Neural cell (in vitro differentiated cells): Measurements from ENCODE around the gene ARF3. TPM values are rescaled to one million over a fixed set of nuclear protein-coding genes. Genes with fewer than 3 reads are reported as not detected.
"Not testable (repeated sequence)": the region's sequence is repeated elsewhere in the genome, so short reads cannot be mapped to it uniquely, and the experiment has no call there.

Source experiments
- H2AFZ ChIP-seq: fragments of 200-600, 300-800 bp; sonication (generic), shearing (Covaris generic); 2 replicates; pipeline ENCODE4 v1.6.0; 2014; ENCODE audit warnings: low read depth, mild to moderate bottlenecking, antibody characterized with exemption, low read length, moderate library complexity
- H3F3A ChIP-seq: fragments of 200-600 bp; shearing (Covaris generic); 2 replicates; pipeline ENCODE4 v1.6.1; 2016; ENCODE audit warnings: mild to moderate bottlenecking, moderate library complexity, mixed read lengths, antibody characterized with exemption, low read length; ENCODE audit not compliant: insufficient read depth, poor library complexity, severe bottlenecking
- H3K27ac ChIP-seq: fragments of 200-600, 300-800 bp; sonication (generic), shearing (Covaris generic); 2 replicates; pipeline ENCODE4 v1.5.1; 2014; ENCODE audit warnings: mild to moderate bottlenecking, low read length, moderate library complexity
- H3K27me3 ChIP-seq: fragments of 300-800, 200-600 bp; sonication (generic), shearing (Covaris generic); 2 replicates; pipeline ENCODE4 v1.6.0; 2014; ENCODE audit warnings: mild to moderate bottlenecking, low read depth, low read length, moderate library complexity; ENCODE audit not compliant: insufficient read depth
- H3K36me3 ChIP-seq: fragments of 300-800, 200-600 bp; sonication (generic), shearing (Covaris generic); 2 replicates; pipeline ENCODE4 v1.5.1; 2014; ENCODE audit warnings: mild to moderate bottlenecking, antibody characterized with exemption, low read length, moderate library complexity; ENCODE audit not compliant: insufficient read depth
- H3K4me2 ChIP-seq: fragments of 300-800, 200-600 bp; sonication (generic), shearing (Covaris generic); 2 replicates; pipeline ENCODE4 v1.6.0; 2014; ENCODE audit warnings: mild to moderate bottlenecking, low read length
- H3K4me3 ChIP-seq: fragments of 300-800, 200-600 bp; sonication (generic), shearing (Covaris generic); 2 replicates; pipeline ENCODE4 v1.5.1; 2014; ENCODE audit warnings: mild to moderate bottlenecking, low read length, moderate library complexity
- H3K79me2 ChIP-seq: fragments of 200-600 bp; shearing (Covaris generic); replicated peaks from 2 replicates; pipeline ENCODE4 v1.6.0; 2014; ENCODE audit warnings: mild to moderate bottlenecking, low read length, moderate library complexity; ENCODE audit not compliant: insufficient read depth
- H3K9ac ChIP-seq: fragments of 300-800, 200-600 bp; sonication (generic), shearing (Covaris generic); 2 replicates; pipeline ENCODE4 v1.6.1; 2016; ENCODE audit warnings: mild to moderate bottlenecking, low read length, mixed read lengths
- H3K9me2 ChIP-seq: fragments of 200-600 bp; shearing (Covaris generic); 2 replicates; pipeline ENCODE4 v1.6.1; 2016; ENCODE audit warnings: mild to moderate bottlenecking, low read length, mixed read lengths; ENCODE audit not compliant: insufficient read depth
- H3K9me3 ChIP-seq: fragments of 200-600, 300-800 bp; sonication (generic), shearing (Covaris generic); 2 replicates; pipeline ENCODE4 v1.6.1; 2016; ENCODE audit warnings: mild to moderate bottlenecking, mixed run types, low read length, moderate library complexity, mixed read lengths
- H4K20me1 ChIP-seq: fragments of 200-600 bp; shearing (Covaris generic); 2 replicates; pipeline ENCODE4 v1.6.1; 2016; ENCODE audit warnings: mild to moderate bottlenecking, mixed run types; ENCODE audit not compliant: insufficient read depth
- EP300 ChIP-seq: fragments of 450-650 bp; conservative IDR thresholded peaks from 2 replicates; pipeline ENCODE4 v1.6.1; 2014; ENCODE audit warnings: antibody characterized with exemption, mild to moderate bottlenecking, moderate library complexity; ENCODE audit not compliant: poor library complexity, severe bottlenecking
- EZH2 ChIP-seq: fragments of 200-600, 300-800 bp; shearing (Covaris generic), sonication (generic); IDR thresholded peaks from 2 replicates; pipeline ENCODE4 v1.6.1; 2014; ENCODE audit warnings: antibody characterized with exemption, low read length, borderline replicate concordance, mild to moderate bottlenecking; ENCODE audit not compliant: insufficient read depth, poor library complexity, severe bottlenecking
- MXI1 ChIP-seq: fragments of 450-650 bp; conservative IDR thresholded peaks from 2 replicates; pipeline ENCODE4 v1.6.1; 2014; ENCODE audit warnings: antibody characterized with exemption, mild to moderate bottlenecking; ENCODE audit not compliant: poor library complexity, severe bottlenecking
- POLR2AphosphoS5 ChIP-seq: IDR thresholded peaks from 2 replicates; pipeline ENCODE4 v1.6.1; 2012
- RAD21 ChIP-seq: fragments of 450-650 bp; conservative IDR thresholded peaks from 2 replicates; pipeline ENCODE4 v1.6.1; 2014; ENCODE audit warnings: antibody characterized with exemption, mild to moderate bottlenecking, moderate library complexity
- SMC3 ChIP-seq: fragments of 450-650 bp; conservative IDR thresholded peaks from 2 replicates; pipeline ENCODE4 v1.6.1; 2014; ENCODE audit warnings: antibody characterized with exemption, mild to moderate bottlenecking, moderate library complexity; ENCODE audit not compliant: poor library complexity
- TAF1 ChIP-seq: IDR thresholded peaks from 2 replicates; pipeline ENCODE4 v1.6.1; 2012; ENCODE audit warnings: low read depth
- polyA plus RNA-seq: library from polyadenylated mRNA; depleted of rRNA; stranded (reverse); fragments of >200 nt; gene quantifications from 2 replicates; pipeline ENCODE4 v1.2.3, GENCODE V29; 2014
- TF ChIP-seq, protein P1 (sequence below): fragments of 450-650 bp; IDR thresholded peaks from 2 replicates; pipeline ENCODE4 v1.5.1; 2014; ENCODE audit warnings: antibody characterized with exemption, mild to moderate bottlenecking, moderate library complexity; ENCODE audit not compliant: poor library complexity, severe bottlenecking

The ARF3 gene
- polyA plus RNA-seq, 1 donor from 2014 or later: 114 TPM

DNA sequence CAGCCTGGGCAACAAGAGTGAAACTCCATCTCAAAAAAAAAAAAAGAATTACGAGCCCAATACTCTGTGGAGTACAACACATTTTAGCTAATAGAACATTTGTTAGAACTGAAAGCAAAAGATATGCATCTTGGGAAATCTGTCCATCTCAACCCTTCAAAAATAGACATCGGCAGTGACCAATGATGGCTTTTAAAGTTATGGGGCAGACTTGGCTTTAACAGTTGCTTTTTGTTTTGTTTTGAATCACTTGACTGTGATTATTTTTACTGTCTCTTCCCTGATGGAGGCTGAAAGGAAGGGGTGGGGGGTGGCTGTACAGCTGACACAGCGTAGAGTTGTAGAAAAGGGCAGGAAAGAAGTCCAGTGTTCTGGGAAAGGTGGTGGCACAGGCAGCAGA is 34.2 kb downstream of the ARF3 start:
- Histone ChIP-seq H3F3A (no peaks in the 10 kb centered on the region), H3K9ac (no peak overlapping the region), H3K9me2 (no peaks in the 10 kb centered on the region), H4K20me1 (no peaks in the 10 kb centered on the region), H3K4me3 (no peak overlapping the region), H3K79me2 (no peaks in the 10 kb centered on the region), H3K27me3 (no peaks in the 10 kb centered on the region), H2AFZ (no peak overlapping the region), H3K27ac (no peak overlapping the region), H3K36me3 (no peaks in the 10 kb centered on the region), H3K9me3 (no peaks in the 10 kb centered on the region), H3K4me2 (no peak overlapping the region)
- TF ChIP-seq RAD21: no peak
- TF ChIP-seq POLR2AphosphoS5: no peak
- no peak for TF ChIP-seq EZH2

DNA sequence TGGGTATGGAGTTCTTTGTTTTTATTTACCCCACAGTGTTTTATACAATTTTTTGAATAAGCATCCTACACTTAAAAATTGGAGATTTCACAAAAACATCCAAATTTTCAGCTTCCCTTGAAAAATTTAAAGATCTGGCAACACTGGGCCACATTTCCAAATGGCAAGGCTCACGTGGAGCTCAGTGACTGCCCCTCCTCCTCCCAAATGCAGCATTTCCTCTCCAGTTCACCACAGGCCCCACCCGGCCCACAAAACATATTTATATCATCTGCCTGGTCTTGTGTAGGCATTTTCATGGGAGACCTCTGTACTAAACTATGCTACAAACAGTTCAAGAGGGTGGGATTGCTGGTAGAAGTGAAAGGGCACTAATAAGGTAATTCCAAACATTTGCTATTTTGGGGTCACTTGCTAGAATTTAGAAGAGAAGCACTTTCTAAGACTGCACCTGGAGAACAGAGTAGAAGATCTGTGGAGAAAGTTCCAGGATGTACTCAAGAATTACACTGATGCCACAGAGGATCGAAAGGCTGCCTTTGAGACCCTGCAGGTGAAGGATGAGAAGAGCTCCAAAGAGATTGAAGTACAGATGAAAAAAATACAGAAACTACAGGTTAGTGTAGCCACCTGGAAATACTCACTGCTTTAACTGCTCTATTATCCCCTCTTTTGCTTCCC is 39.3 kb downstream of the ARF3 start:
- TF ChIP-seq RAD21 (no peak), SMC3 (no peak)
- no peaks in the 10 kb centered on the region for H3K79me2 ChIP-seq
- H2AFZ ChIP-seq: no peak overlapping the region
- no peak overlapping the region for H3K9ac ChIP-seq
- no peaks in the 10 kb centered on the region for H4K20me1 ChIP-seq
- H3K4me2 ChIP-seq: no peak overlapping the region
- H3K27me3 ChIP-seq: no peaks in the 10 kb centered on the region
- H3K36me3 ChIP-seq: no peaks in the 10 kb centered on the region
- no peak overlapping the region for H3K27ac ChIP-seq
- H3K9me2 ChIP-seq: no peaks in the 10 kb centered on the region
- no peak overlapping the region for H3K4me3 ChIP-seq
- no peaks in the 10 kb centered on the region for H3K9me3 ChIP-seq
- no peaks in the 10 kb centered on the region for H3F3A ChIP-seq

DNA sequence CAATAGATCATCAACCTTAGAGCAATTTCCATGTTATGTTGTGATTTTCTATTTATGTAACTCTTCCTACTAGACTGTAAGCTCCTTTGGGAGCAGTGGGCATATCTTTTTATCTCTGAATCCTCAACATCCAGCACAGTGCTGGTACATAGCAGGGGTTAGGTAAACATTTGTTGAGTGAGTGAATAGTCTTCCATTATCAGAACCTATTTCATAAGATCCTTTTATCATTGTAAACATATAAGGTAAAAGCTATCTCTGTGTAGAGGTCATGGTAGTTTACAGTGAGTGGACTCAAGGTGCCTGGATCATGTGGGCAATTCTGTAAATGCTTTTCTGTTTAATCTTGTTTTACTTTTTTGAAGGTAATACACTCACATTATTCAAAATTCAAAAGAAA is 47.1 kb downstream of the ARF3 start:
- TF ChIP-seq EP300: no peak
- no peak for TF ChIP-seq TAF1
- no peak for TF ChIP-seq POLR2AphosphoS5
- TF ChIP-seq, protein P1, sequence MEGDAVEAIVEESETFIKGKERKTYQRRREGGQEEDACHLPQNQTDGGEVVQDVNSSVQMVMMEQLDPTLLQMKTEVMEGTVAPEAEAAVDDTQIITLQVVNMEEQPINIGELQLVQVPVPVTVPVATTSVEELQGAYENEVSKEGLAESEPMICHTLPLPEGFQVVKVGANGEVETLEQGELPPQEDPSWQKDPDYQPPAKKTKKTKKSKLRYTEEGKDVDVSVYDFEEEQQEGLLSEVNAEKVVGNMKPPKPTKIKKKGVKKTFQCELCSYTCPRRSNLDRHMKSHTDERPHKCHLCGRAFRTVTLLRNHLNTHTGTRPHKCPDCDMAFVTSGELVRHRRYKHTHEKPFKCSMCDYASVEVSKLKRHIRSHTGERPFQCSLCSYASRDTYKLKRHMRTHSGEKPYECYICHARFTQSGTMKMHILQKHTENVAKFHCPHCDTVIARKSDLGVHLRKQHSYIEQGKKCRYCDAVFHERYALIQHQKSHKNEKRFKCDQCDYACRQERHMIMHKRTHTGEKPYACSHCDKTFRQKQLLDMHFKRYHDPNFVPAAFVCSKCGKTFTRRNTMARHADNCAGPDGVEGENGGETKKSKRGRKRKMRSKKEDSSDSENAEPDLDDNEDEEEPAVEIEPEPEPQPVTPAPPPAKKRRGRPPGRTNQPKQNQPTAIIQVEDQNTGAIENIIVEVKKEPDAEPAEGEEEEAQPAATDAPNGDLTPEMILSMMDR: no peak
- TF ChIP-seq RAD21: no peak
- no peak for TF ChIP-seq EZH2
- no peak for TF ChIP-seq MXI1
- H3K9me3 ChIP-seq: no peaks in the 10 kb centered on the region
- no peaks in the 10 kb centered on the region for H3K27me3 ChIP-seq
- H3K27ac ChIP-seq: no peak overlapping the region
- H2AFZ ChIP-seq: no peak overlapping the region
- no peaks in the 10 kb centered on the region for H4K20me1 ChIP-seq
- no peak overlapping the region for H3K9ac ChIP-seq
- no peak overlapping the region for H3K4me3 ChIP-seq
- no peaks in the 10 kb centered on the region for H3F3A ChIP-seq
- no peaks in the 10 kb centered on the region for H3K79me2 ChIP-seq
- H3K4me2 ChIP-seq: no peak overlapping the region
- no peaks in the 10 kb centered on the region for H3K9me2 ChIP-seq
- no peaks in the 10 kb centered on the region for H3K36me3 ChIP-seq

- not testable (repeated sequence) for H3K27me3 ChIP-seq, H3K36me3 ChIP-seq, H4K20me1 ChIP-seq, H3K4me3 ChIP-seq, H2AFZ ChIP-seq, H3K9me3 ChIP-seq, H3K4me2 ChIP-seq, H3K79me2 ChIP-seq, H3F3A ChIP-seq, H3K9me2 ChIP-seq, H3K27ac ChIP-seq, H3K9ac ChIP-seq
Measured at GRCh38 chr12:48909698-48910097, 47.6 kb downstream of the ARF3 start.
